Astrocyte (in vitro differentiated cells and primary cell): ENCODE measurements around the gene ADAM30. TPM values are rescaled to one million over a fixed set of nuclear protein-coding genes. Genes with fewer than 3 reads are reported as not detected.

ENCODE experiments used
- DNase-seq: peaks from one replicate; pipeline ENCODE4 v3.0.0-alpha.2; 2010; ENCODE audit warnings: low read depth
- FAIRE-seq: peaks from 2 replicates; lab custom pipeline; 2011; peaks lifted over from hg19 to GRCh38; lab: Jason Lieb, UNC
- H2AFZ ChIP-seq: 2 replicates; pipeline ENCODE4 v1.6.0; 2012; ENCODE audit warnings: low read depth, low read length, inconsistent platforms
- H3K27ac ChIP-seq: 2 replicates; pipeline ENCODE4 v1.5.1; 2011; ENCODE audit warnings: low read depth, low read length, inconsistent platforms
- H3K27me3 ChIP-seq: 2 replicates; pipeline ENCODE4 v1.6.0; 2011; ENCODE audit warnings: low read length, inconsistent platforms; ENCODE audit not compliant: insufficient read depth
- H3K36me3 ChIP-seq: 2 replicates; pipeline ENCODE4 v1.5.1; 2011; ENCODE audit warnings: low read length, inconsistent platforms; ENCODE audit not compliant: insufficient read depth
- H3K4me1 ChIP-seq: 2 replicates; pipeline ENCODE4 v1.5.1; 2011; ENCODE audit warnings: low read length, inconsistent platforms; ENCODE audit not compliant: insufficient read depth
- H3K4me2 ChIP-seq: 2 replicates; pipeline ENCODE4 v1.6.0; 2012; ENCODE audit warnings: low read length, inconsistent platforms
- H3K4me3 ChIP-seq: 2 replicates; pipeline ENCODE4 v1.5.1; 2011; ENCODE audit warnings: low read depth, mild to moderate bottlenecking, low read length, inconsistent platforms; ENCODE audit not compliant: insufficient read depth
- H3K79me2 ChIP-seq: 2 replicates; pipeline ENCODE4 v1.6.0; 2012; ENCODE audit warnings: mild to moderate bottlenecking, low read length, inconsistent platforms; ENCODE audit not compliant: insufficient read depth
- H3K9ac ChIP-seq: 2 replicates; pipeline ENCODE4 v1.6.0; 2012; ENCODE audit warnings: mild to moderate bottlenecking, low read length, inconsistent platforms
- H3K9me3 ChIP-seq: 2 replicates; pipeline ENCODE4 v1.5.1; 2012; ENCODE audit warnings: low read depth, mild to moderate bottlenecking, low read length, inconsistent platforms; ENCODE audit not compliant: insufficient read depth
- H4K20me1 ChIP-seq: 2 replicates; pipeline ENCODE4 v1.6.0; 2012; ENCODE audit warnings: low read length, inconsistent platforms; ENCODE audit not compliant: insufficient read depth
- H3K27ac Mint-ChIP-seq: one replicate; pipeline ENCODE4 v1.8.0; 2021; ENCODE audit warnings: mild to moderate bottlenecking, mixed read lengths; ENCODE audit not compliant: unreplicated experiment
- H3K27me3 Mint-ChIP-seq: one replicate; pipeline ENCODE4 v1.8.0; 2021; ENCODE audit warnings: low read depth, mixed read lengths; ENCODE audit not compliant: unreplicated experiment
- H3K36me3 Mint-ChIP-seq: one replicate; pipeline ENCODE4 v1.8.0; 2021; ENCODE audit warnings: low read depth, mixed read lengths; ENCODE audit not compliant: unreplicated experiment
- H3K4me1 Mint-ChIP-seq: one replicate; pipeline ENCODE4 v1.8.0; 2021; ENCODE audit warnings: low read depth, mixed read lengths; ENCODE audit not compliant: unreplicated experiment
- H3K4me3 Mint-ChIP-seq: one replicate; pipeline ENCODE4 v1.8.0; 2021; ENCODE audit warnings: mild to moderate bottlenecking, moderate library complexity, mixed read lengths; ENCODE audit not compliant: unreplicated experiment
- H3K9me3 Mint-ChIP-seq: one replicate; pipeline ENCODE4 v1.8.0; 2021; ENCODE audit warnings: mild to moderate bottlenecking, mixed read lengths; ENCODE audit not compliant: unreplicated experiment
- CTCF ChIP-seq: IDR thresholded peaks from 2 replicates; pipeline ENCODE4 v1.5.1; 2011; ENCODE audit warnings: low read depth, mild to moderate bottlenecking, inconsistent platforms, low read length, moderate library complexity; ENCODE audit not compliant: insufficient read depth
- EZH2 ChIP-seq: IDR thresholded peaks from 2 replicates; pipeline ENCODE4 v1.6.1; 2012; ENCODE audit warnings: mild to moderate bottlenecking, low read length, inconsistent platforms; ENCODE audit not compliant: insufficient read depth
- total RNA-seq: library from RNA; stranded (reverse); gene quantifications from 2 replicates; pipeline ENCODE4 v1.2.1, GENCODE V29; 2021

The ADAM30 gene
- total RNA-seq, 1 donor from 2014 or later = not detected

- Histone ChIP-seq H3K4me3 (no peak overlapping the region), H3K9ac (no peak overlapping the region), H3K79me2 (no peaks in the 10 kb centered on the region), H4K20me1 (no peaks in the 10 kb centered on the region), H2AFZ (no peak overlapping the region), H3K9me3 (no peaks in the 10 kb centered on the region), H3K36me3 (no peaks in the 10 kb centered on the region), H3K4me2 (no peak overlapping the region), H3K27ac (no peak overlapping the region), H3K27me3 (no peaks in the 10 kb centered on the region), H3K4me1 (peaks cover 5% of the 10 kb centered on the region)
- Mint-ChIP-seq H3K9me3 (no peaks in the 10 kb centered on the region), H3K27ac (no peak overlapping the region), H3K4me3 (no peak overlapping the region), H3K27me3 (peaks cover 2% of the 10 kb centered on the region), H3K36me3 (no peaks in the 10 kb centered on the region), H3K4me1 (peaks cover 4% of the 10 kb centered on the region)
- DNase-seq (no peak), FAIRE-seq (no peak)
- no peak for TF ChIP-seq CTCF
- no peak for TF ChIP-seq EZH2
Measured at GRCh38 chr1:119866451-119866850, 29.9 kb downstream of the ADAM30 start.

GRCh38 chr1:119865627-119866026, 30.7 kb downstream of the ADAM30 start:
- Histone ChIP-seq H3K4me2 (no peak overlapping the region), H3K36me3 (no peaks in the 10 kb centered on the region), H2AFZ (no peak overlapping the region), H3K27me3 (no peaks in the 10 kb centered on the region), H3K4me1 (no peaks in the 10 kb centered on the region), H3K27ac (no peak overlapping the region), H3K9me3 (no peaks in the 10 kb centered on the region), H3K4me3 (no peak overlapping the region), H3K79me2 (no peaks in the 10 kb centered on the region), H3K9ac (no peak overlapping the region), H4K20me1 (no peaks in the 10 kb centered on the region)
- DNase-seq = no peak
- Mint-ChIP-seq H3K36me3 (peaks cover 2% of the 10 kb centered on the region), H3K27me3 (peaks cover 4% of the 10 kb centered on the region), H3K4me1 (peaks cover 1% of the 10 kb centered on the region), H3K27ac (no peak overlapping the region), H3K4me3 (no peak overlapping the region), H3K9me3 (no peaks in the 10 kb centered on the region)
- TF ChIP-seq EZH2 (no peak), CTCF (no peak)
- no peak for FAIRE-seq

- no peaks in the 10 kb centered on the region for H3K27me3 ChIP-seq
- Mint-ChIP-seq H3K4me3 (no peak overlapping the region), H3K27me3 (peaks cover 4% of the 10 kb centered on the region), H3K9me3 (no peaks in the 10 kb centered on the region), H3K4me1 (peaks cover 16% of the 10 kb centered on the region), H3K27ac (no peak overlapping the region), H3K36me3 (peaks cover 2% of the 10 kb centered on the region)
- H2AFZ ChIP-seq = no peak overlapping the region
- no peak for FAIRE-seq
- no peak overlapping the region for H3K4me3 ChIP-seq
- no peak for TF ChIP-seq EZH2
- H3K79me2 ChIP-seq = no peaks in the 10 kb centered on the region
- no peaks in the 10 kb centered on the region for H4K20me1 ChIP-seq
- no peaks in the 10 kb centered on the region for H3K9me3 ChIP-seq
- no peak overlapping the region for H3K27ac ChIP-seq
- H3K4me1 ChIP-seq = peaks cover 12% of the 10 kb centered on the region
- no peak overlapping the region for H3K9ac ChIP-seq
- no peaks in the 10 kb centered on the region for H3K36me3 ChIP-seq
- no peak overlapping the region for H3K4me2 ChIP-seq
- peak; percentile 46 for DNase-seq
Measured at GRCh38 chr1:119862276-119862675, 34.0 kb downstream of the ADAM30 start.
